HPDE6-E6E7 (cell line): Measurements from ENCODE around the gene NME7.
"Not testable (repeated sequence)": the region's sequence is repeated elsewhere in the genome, so short reads cannot be mapped to it uniquely, and the experiment has no call there.

ENCODE experiments used
- DNase-seq: peaks from one replicate; pipeline ENCODE4 v3.0.0; 2011; ENCODE audit warnings: missing footprints; ENCODE audit errors: extremely low spot score

Gene NME7

DNA sequence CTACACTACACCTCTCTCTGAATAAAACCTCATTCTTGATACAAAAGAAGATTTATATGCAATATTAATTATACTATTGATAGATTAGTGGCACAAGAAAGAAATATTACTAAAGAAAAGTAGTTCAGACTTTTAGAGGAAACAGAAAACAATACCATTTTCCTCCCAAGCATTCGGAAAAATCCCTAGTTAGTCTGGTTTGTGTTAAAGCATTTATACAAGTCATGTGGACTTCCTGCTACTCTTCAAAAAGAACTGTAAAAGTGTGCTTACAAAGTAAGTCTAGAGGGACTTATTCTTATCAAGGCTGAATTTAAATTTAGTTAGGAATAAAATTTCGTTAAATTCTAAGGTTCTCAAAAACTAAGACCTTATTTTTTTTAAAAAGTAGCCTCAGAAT lies 132.0 kb downstream of the NME7 start:
- DNase-seq = no peak

DNA sequence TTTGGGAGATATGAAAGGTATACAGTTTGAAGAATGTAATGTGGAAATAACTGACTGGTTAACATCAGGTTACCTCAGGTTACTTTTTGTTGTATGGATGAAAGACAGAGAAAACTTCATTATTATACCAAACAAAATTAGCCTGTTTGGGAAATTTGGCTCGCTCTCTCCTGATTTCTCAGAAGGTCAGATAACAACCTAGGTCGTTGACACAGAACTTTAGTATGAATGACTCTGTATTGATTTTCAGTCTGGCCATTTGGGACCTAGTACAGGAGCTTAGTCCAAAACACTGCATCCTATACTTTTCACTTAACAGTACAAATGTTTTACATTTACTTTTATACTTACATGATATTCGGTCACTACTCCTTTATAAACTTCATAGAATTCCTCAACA lies 132.8 kb downstream of the NME7 start:
- no peak for DNase-seq

- DNase-seq = no peak
These were observed 150.0 kb downstream of the NME7 start for GRCh38 chr1:169217636-169218035.

DNA sequence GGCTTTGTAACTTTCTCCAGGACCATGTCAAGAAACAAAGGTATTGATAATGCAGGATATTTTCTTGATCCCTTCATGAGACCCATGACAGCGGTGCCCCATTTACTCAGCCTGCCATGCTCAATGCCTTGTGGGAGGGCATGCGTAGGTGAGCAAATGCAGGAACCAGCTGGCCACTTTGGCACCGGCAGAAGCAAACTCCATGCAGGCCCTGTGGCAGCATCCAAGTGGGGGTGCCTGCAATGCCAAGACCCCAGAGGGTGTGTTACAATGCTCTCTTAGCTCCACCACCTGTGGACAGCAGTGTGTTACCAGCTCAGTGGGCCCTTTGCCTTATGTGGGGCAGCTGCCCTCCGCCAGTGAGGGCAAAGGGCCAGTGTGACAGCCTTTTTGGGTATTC lies 153.0 kb downstream of the NME7 start:
- DNase-seq = no peak

- DNase-seq = no peak
These were observed 155.5 kb downstream of the NME7 start for GRCh38 chr1:169212088-169212487.

DNA sequence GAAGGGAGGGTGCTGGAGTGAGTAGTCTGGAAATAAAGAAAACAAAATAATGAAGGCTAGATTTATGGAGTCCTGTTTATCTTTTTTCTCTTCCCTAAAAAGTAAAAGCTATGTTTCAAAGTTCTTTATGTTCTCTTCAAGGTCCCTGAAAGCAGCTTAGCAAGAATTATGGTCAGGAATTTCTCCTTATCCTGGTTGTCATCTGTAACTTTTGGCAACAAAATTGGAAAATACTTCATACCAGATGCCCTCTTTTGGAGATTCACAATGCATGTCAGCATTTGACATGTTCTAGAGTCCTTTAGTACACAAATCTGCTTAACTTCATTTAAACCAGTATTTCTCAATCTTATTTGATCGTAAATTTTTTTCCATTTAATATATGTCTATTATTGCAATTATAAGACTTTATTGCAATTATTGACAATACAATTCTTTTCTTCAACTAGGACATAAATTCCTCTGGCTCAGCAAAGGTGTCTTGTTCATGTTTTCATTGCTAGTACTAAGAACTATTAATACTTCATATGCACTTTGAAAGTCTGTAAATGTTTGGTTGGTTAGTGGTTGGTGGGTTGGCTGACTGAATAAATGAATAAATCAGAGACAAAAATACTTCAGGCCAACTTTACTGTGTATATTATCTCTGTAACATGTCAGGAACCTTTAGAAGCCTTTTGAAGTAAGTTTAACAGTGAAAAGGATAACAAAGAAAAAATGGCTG lies 159.6 kb downstream of the NME7 start:
- DNase-seq = no peak

GRCh38 chr1:169204157-169204556 lies 163.4 kb downstream of the NME7 start:
- no peak for DNase-seq

DNA sequence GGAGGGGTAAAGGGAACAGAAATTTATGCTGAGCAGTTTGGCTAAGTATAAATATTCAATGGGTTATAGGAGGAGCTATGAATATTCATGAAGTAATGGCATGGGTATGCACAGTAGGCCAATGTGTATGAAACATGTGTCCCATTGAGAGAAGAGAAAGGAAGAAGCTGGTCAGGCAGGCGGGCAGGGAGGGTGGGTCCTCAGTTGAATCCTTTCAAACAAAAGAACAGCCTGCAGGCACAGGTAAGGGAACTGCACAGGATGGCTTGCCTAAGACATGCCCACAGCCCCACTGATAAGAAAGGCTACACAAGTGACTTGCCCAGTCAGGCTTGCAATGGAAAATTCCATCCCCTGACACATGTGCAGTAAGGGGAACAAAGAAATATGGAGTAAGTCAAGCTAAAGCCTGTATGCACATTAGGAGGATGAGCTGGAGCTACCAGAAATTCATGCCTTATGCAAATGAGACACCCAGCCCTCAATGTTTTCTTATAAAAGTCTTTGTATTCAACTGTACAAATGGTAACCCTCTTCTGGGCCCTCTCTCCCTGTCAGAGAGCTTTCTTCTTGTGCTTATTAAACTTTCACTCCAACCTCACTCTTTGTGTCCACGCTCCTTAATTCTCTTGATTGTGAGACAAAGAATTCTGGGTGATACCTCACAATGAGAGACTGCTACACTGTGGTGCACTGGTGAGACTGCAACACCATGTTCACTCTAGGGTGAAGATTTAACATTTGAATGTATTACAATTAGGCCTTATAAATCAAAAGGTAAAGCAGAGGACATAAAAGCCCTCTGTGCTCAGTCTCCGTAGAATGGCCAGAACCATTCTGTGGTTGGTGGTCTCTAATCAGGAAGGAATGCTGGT lies 164.6 kb downstream of the NME7 start:
- DNase-seq = no peak

DNA sequence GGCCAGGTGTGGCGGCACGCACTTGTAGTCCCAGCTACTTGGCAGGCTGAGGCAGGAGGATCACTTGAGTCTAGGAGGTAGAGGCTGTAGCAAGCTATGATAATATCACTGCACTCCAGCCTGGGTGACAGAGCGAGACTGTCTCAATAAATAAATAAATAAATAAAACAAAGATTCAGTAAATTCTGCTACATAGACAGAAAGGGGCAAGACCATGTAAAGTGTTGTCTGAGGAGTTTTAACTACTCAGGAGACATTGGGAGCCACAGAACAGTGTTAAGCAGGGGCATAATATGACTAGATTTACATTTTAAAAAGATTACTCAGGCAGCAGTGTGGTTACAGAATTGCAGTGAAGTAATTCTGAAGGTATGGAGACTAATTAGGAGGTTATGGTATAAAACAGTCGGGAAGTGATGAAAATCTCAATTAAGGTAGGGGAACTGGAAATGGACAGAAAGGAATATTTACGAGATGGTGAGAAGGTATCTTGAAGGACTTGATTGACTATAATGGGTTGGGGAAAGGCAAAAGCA lies 166.4 kb downstream of the NME7 start:
- no peak for DNase-seq

DNA sequence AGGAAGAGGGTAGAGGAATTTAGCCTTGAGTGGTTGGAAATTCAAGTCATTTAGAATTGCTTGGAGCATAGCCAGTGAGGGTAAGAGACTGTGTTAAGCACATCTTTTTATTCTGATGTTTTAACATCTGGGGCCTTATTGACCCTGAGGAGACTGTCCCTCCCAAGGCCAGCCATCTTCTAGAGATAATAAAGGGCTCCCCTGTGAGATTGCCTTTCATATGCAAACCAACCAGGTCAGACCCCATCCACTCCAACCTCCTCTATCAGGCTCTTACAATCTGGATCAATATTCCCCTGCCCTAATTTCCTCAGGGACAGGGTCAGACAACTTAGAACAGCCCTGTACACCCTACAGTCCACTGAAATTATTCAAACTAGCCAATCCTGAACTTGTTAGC lies 167.3 kb downstream of the NME7 start:
- DNase-seq = no peak

- DNase-seq = no peak
These were observed 171.0 kb downstream of the NME7 start for GRCh38 chr1:169196581-169196980.

- no peak for DNase-seq
These were observed 171.4 kb downstream of the NME7 start for GRCh38 chr1:169196161-169196560.

DNA sequence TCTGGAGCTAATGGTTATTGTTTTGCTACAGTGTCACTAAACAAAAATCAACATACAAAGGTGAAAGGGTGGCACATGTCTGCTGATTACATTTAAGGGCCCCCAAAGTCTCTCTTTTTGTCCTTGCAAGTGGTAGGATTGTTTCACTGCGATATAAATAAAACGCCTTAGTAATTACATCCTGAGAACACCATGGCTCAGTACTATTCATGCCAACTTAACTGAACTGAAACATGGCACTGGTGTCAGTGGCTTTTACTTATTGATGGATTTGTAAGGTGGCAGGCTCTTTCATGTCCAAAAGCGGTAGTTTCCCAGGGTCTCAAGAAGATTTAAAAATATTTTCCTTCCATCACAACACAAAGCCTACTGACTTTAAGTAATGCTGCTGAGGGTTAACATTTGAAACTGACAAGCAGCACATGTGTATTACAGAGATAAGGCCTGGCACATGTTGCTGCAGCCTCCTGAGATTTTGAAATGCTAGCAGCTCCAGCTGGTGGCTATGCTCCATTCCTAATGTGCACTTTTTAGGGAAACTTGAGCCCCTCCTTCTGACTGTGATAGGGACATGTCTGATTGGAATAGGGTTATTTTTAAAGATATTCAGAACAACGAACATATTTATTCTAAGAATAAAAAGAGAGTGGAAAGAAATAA lies 174.3 kb downstream of the NME7 start:
- no peak for DNase-seq

- DNase-seq = no peak
These were observed 181.5 kb downstream of the NME7 start for GRCh38 chr1:169186106-169186505.

DNA sequence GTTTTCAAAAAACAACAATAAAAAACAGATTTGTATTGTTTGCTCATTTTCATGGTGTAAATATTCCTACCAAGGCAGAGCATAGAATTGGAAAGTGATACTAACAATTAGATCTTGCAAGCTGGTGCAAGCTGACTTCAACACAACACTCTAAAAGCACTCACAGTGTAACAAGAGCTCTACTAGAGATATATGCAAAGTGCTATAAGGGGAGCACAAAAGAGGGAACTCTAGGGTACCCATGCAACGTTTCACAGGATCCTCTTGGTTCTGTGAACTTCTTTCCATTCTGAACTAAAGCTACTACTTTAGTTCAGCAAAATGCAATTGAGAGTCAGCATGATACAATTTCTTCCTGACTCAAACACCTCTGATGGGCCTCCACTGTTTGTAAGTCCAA lies 182.8 kb downstream of the NME7 start:
- DNase-seq = no peak

DNA sequence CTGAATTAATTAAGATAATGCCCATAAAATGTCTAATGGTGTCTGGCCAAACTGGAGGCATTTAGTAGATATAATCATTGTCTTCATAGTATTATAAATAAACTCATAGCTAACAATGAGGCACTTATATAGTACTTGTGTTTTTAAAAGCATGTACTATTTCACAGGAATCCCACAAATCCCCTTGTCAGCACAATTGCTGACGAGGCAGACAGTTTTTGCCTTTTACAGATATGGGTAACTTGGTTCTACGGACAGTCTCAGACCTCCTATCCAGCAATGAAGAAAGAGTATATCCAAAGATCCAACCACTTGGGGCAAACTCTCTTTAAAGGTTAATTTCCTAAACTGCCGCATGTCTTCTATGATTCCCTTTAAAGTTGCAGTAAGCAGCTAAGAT lies 187.4 kb downstream of the NME7 start:
- DNase-seq = no peak

- DNase-seq = not testable (repeated sequence)
These were observed 188.2 kb downstream of the NME7 start for GRCh38 chr1:169179431-169179830.

DNA sequence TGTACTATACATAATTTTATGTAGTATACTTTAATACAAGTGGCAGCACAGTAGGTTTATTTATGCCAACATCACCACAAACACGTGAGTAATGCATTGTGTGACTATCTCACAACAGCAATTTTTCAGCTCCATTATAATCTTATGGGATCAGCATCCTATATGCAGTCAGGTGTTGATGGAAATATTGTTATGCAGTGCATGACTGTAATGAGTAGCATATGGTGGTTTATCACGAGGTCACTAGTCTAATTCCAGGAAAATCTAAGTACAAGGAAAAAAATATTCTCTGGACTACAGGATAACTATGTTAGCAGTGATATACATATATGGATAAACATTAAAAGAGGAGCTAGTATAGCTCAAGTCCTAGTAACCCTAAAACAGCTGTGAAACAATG lies 192.1 kb downstream of the NME7 start:
- no peak for DNase-seq

- DNase-seq = no peak
These were observed 204.5 kb downstream of the NME7 start for GRCh38 chr1:169163059-169163458.

- no peak for DNase-seq
These were observed 206.0 kb downstream of the NME7 start for GRCh38 chr1:169161496-169162194.

- DNase-seq = no peak
These were observed 206.6 kb downstream of the NME7 start for GRCh38 chr1:169160845-169161495.
